Panc1 (cell line): ENCODE results near the gene PPP2R3A.

ENCODE experiments used
- POLR2AphosphoS5 ChIP-seq: IDR thresholded peaks from 2 replicates; pipeline ENCODE4 v1.6.1; 2012; ENCODE audit warnings: mild to moderate bottlenecking, low read depth, low read length, moderate library complexity
- TCF7L2 ChIP-seq: IDR thresholded peaks from 2 replicates; pipeline ENCODE4 v1.6.1; 2011; ENCODE audit warnings: mild to moderate bottlenecking, low read depth, low read length, inconsistent platforms
- TF ChIP-seq, protein P1 (sequence below): fragments of 450-650 bp; IDR thresholded peaks from 2 replicates; pipeline ENCODE4 v1.5.1; 2017; ENCODE audit warnings: mild to moderate bottlenecking
- TF ChIP-seq, protein P2 (sequence below), 2 experiments: IDR thresholded peaks; 2 replicates each; pipeline ENCODE4 v1.6.1; 2011 to 2012; ENCODE audit warnings: low read depth in 2 of 2, control low read depth in 1 of 2, low read length in 1 of 2, mild to moderate bottlenecking in 1 of 2, moderate library complexity in 1 of 2; ENCODE audit not compliant: insufficient read depth in 1 of 2

- TF ChIP-seq, protein P1, sequence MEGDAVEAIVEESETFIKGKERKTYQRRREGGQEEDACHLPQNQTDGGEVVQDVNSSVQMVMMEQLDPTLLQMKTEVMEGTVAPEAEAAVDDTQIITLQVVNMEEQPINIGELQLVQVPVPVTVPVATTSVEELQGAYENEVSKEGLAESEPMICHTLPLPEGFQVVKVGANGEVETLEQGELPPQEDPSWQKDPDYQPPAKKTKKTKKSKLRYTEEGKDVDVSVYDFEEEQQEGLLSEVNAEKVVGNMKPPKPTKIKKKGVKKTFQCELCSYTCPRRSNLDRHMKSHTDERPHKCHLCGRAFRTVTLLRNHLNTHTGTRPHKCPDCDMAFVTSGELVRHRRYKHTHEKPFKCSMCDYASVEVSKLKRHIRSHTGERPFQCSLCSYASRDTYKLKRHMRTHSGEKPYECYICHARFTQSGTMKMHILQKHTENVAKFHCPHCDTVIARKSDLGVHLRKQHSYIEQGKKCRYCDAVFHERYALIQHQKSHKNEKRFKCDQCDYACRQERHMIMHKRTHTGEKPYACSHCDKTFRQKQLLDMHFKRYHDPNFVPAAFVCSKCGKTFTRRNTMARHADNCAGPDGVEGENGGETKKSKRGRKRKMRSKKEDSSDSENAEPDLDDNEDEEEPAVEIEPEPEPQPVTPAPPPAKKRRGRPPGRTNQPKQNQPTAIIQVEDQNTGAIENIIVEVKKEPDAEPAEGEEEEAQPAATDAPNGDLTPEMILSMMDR, result no peak
- no peak for TF ChIP-seq POLR2AphosphoS5
- TF ChIP-seq TCF7L2, result no peak
- TF ChIP-seq, protein P2, sequence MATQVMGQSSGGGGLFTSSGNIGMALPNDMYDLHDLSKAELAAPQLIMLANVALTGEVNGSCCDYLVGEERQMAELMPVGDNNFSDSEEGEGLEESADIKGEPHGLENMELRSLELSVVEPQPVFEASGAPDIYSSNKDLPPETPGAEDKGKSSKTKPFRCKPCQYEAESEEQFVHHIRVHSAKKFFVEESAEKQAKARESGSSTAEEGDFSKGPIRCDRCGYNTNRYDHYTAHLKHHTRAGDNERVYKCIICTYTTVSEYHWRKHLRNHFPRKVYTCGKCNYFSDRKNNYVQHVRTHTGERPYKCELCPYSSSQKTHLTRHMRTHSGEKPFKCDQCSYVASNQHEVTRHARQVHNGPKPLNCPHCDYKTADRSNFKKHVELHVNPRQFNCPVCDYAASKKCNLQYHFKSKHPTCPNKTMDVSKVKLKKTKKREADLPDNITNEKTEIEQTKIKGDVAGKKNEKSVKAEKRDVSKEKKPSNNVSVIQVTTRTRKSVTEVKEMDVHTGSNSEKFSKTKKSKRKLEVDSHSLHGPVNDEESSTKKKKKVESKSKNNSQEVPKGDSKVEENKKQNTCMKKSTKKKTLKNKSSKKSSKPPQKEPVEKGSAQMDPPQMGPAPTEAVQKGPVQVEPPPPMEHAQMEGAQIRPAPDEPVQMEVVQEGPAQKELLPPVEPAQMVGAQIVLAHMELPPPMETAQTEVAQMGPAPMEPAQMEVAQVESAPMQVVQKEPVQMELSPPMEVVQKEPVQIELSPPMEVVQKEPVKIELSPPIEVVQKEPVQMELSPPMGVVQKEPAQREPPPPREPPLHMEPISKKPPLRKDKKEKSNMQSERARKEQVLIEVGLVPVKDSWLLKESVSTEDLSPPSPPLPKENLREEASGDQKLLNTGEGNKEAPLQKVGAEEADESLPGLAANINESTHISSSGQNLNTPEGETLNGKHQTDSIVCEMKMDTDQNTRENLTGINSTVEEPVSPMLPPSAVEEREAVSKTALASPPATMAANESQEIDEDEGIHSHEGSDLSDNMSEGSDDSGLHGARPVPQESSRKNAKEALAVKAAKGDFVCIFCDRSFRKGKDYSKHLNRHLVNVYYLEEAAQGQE (IDR thresholded peaks at IDR 0.05; ENCODE audit: insufficient read depth in 1 of 2, low read depth in 2 of 2, low read length in 1 of 2), result no peak
These were observed 14.8 kb downstream of the PPP2R3A start for GRCh38 chr3:135980343-135980742.
